OCI-LY3 (cell line): ENCODE data around the gene LGR4.

Experiments
- H2AFZ ChIP-seq: fragments of 200-600, 300-600 bp; shearing (Covaris generic); 2 replicates; pipeline ENCODE4 v1.6.0; 2014; ENCODE audit warnings: antibody characterized with exemption, low read depth, low read length
- H3K27ac ChIP-seq: fragments of 200-600, 300-600 bp; sonication (generic); 2 replicates; pipeline ENCODE4 v1.5.1; 2014; ENCODE audit warnings: mild to moderate bottlenecking, low read length, moderate library complexity, mixed read lengths
- H3K27me3 ChIP-seq: fragments of 200-600, 300-600 bp; sonication (generic); 2 replicates; pipeline ENCODE4 v1.6.1; 2014; ENCODE audit warnings: low read depth, low read length, mixed read lengths
- H3K36me3 ChIP-seq: fragments of 200-600, 300-600 bp; sonication (generic); replicated peaks from 2 replicates; pipeline ENCODE3; 2014; ENCODE audit warnings: low read depth, low read length, mixed read lengths
- H3K4me1 ChIP-seq: fragments of 300-600, 200-600 bp; sonication (generic); 2 replicates; pipeline ENCODE4 v1.6.1; 2014; ENCODE audit warnings: low read length, mixed read lengths
- H3K4me2 ChIP-seq: fragments of 200-600, 300-600 bp; sonication (generic); 2 replicates; pipeline ENCODE4 v1.6.1; 2014; ENCODE audit warnings: low read length, mixed read lengths
- H3K4me3 ChIP-seq: fragments of 300-600, 200-600 bp; sonication (generic); 2 replicates; pipeline ENCODE4 v1.5.1; 2014; ENCODE audit warnings: antibody characterized with exemption, mild to moderate bottlenecking, low read length, moderate library complexity
- H3K79me2 ChIP-seq: fragments of 300-600, 200-600 bp; shearing (Covaris generic); 2 replicates; pipeline ENCODE4 v1.6.1; 2014; ENCODE audit warnings: mild to moderate bottlenecking, low read length, mixed read lengths
- H3K9ac ChIP-seq: fragments of 300-600, 200-600 bp; shearing (Covaris generic); 2 replicates; pipeline ENCODE4 v1.6.0; 2014; ENCODE audit warnings: mild to moderate bottlenecking, low read length, moderate library complexity
- H3K9me3 ChIP-seq: fragments of 200-600, 300-600 bp; shearing (Covaris generic); 2 replicates; pipeline ENCODE4 v1.6.1; 2014; ENCODE audit warnings: low read length, mixed read lengths; ENCODE audit not compliant: insufficient read depth
- H4K20me1 ChIP-seq: fragments of 200-600, 300-600 bp; sonication (generic); 2 replicates; pipeline ENCODE4 v1.6.1; 2016; ENCODE audit warnings: low read length, mixed read lengths; ENCODE audit not compliant: insufficient read depth
- CTCF ChIP-seq: fragments of 200-600, 300-600 bp; sonication (generic); IDR thresholded peaks from 2 replicates; pipeline ENCODE4 v1.5.1; 2014; ENCODE audit warnings: antibody characterized with exemption, low read length, low read depth
- EZH2phosphoT487 ChIP-seq: fragments of 200-600 bp; shearing (Covaris generic); IDR thresholded peaks from 2 replicates; pipeline ENCODE4 v1.6.1; 2018; ENCODE audit warnings: antibody characterized with exemption, mixed run types, low read depth

LGR4 gene

DNA sequence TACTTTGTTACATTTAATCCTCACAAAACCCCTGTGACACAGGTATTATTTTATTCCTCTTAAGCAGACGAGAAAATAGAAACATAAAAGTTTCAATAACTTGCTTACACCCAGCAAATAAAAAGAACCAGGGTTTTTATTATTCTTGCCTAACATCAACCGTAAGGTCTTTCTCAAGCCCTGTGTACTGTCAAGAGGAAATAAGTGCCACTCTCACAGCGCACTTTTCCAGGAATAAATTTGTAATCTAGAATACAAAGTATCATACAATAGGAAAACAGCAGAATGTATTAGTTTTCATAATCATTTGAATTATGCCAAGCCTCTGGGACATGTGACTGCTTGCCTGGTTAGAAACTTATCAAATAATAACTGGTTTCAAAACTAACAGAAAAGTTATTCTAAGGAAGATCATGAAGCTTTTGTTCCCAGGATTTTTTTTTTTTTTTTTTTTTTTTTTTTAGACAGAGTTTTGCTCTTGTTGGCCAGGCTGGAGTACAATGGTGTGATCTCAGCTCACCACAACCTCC is 117.0 kb downstream of the LGR4 start:
- no peak for TF ChIP-seq EZH2phosphoT487
- no peak for TF ChIP-seq CTCF
- Histone ChIP-seq H3K9ac (no peak overlapping the region), H2AFZ (no peak overlapping the region), H3K79me2 (no peaks in the 10 kb centered on the region), H3K4me2 (no peak overlapping the region), H3K27ac (no peak overlapping the region), H3K36me3 (no peaks in the 10 kb centered on the region), H3K27me3 (no peaks in the 10 kb centered on the region), H3K9me3 (no peaks in the 10 kb centered on the region), H4K20me1 (no peaks in the 10 kb centered on the region), H3K4me1 (no peaks in the 10 kb centered on the region), H3K4me3 (no peak overlapping the region)

DNA sequence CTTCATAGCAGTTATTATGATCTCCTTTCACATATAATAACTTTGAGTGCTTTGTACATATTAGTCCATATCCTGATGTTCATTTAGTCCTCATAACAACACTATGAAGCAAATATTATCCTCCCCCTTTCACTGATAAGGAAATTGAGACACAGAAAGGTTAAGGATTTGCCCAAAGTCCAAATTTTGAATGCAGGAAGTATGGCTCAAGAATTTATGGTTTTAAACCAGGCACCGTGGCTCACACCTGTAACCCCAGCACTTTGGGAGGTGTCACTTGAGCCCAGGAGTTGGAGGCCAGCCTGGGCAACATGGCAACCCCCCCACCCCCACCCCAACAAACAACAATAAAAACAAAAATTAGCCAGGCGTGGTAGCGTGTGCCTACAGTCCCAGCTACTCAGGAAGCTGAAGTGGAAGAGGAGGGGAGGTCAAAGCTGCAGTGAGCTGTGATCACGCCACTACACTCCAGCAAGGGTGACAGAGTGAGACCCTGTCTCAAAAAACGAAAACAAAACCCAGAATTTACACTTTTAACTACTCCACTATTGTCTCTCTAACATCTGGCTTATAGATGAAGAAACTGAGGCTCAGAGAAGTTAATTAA is 118.1 kb downstream of the LGR4 start:
- Histone ChIP-seq H3K9me3 (no peaks in the 10 kb centered on the region), H3K36me3 (no peaks in the 10 kb centered on the region), H3K27me3 (no peaks in the 10 kb centered on the region), H3K79me2 (no peaks in the 10 kb centered on the region), H4K20me1 (no peaks in the 10 kb centered on the region), H3K4me3 (no peak overlapping the region), H3K4me1 (no peaks in the 10 kb centered on the region), H3K27ac (no peak overlapping the region), H3K9ac (no peak overlapping the region), H2AFZ (no peak overlapping the region), H3K4me2 (no peak overlapping the region)
- TF ChIP-seq EZH2phosphoT487 = no peak
- TF ChIP-seq CTCF = no peak

- Histone ChIP-seq H3K4me3 (no peak overlapping the region), H3K79me2 (no peaks in the 10 kb centered on the region), H3K4me1 (no peaks in the 10 kb centered on the region), H3K27ac (no peak overlapping the region), H3K9me3 (no peaks in the 10 kb centered on the region), H3K9ac (no peak overlapping the region), H2AFZ (no peak overlapping the region), H3K36me3 (no peaks in the 10 kb centered on the region), H4K20me1 (no peaks in the 10 kb centered on the region), H3K4me2 (no peak overlapping the region), H3K27me3 (no peaks in the 10 kb centered on the region)
- no peak for TF ChIP-seq EZH2phosphoT487
- TF ChIP-seq CTCF = no peak
Observed at GRCh38 chr11:27353593-27354358, 118.8 kb downstream of the LGR4 start.

GRCh38 chr11:27352781-27353180 is 119.8 kb downstream of the LGR4 start:
- Histone ChIP-seq H3K4me1 (no peaks in the 10 kb centered on the region), H3K4me3 (no peak overlapping the region), H2AFZ (no peak overlapping the region), H3K27ac (no peak overlapping the region), H3K9ac (no peak overlapping the region), H3K36me3 (no peaks in the 10 kb centered on the region), H3K79me2 (no peaks in the 10 kb centered on the region), H3K4me2 (no peak overlapping the region), H4K20me1 (no peaks in the 10 kb centered on the region), H3K9me3 (no peaks in the 10 kb centered on the region), H3K27me3 (no peaks in the 10 kb centered on the region)
- TF ChIP-seq CTCF (no peak), EZH2phosphoT487 (no peak)
